Stomach smooth muscle (tissue), 2 donors: ENCODE results near the gene SART1.
A peak's percentile ranks its signal among the peaks of the same experiment; 100 is the strongest.
"Not testable (repeated sequence)": the region's sequence is repeated elsewhere in the genome, so short reads cannot be mapped to it uniquely, and the experiment has no call there.

Source experiments
- H3K27ac ChIP-seq: one replicate; pipeline ENCODE4 v1.7.0; 2013; ENCODE audit warnings: mild to moderate bottlenecking, low read length, inconsistent platforms
- H3K27me3 ChIP-seq, 2 donors: one replicate each; pipeline ENCODE4 v1.7.0; 2013; ENCODE audit warnings: low read length in 2 of 2; ENCODE audit not compliant: insufficient read depth in 2 of 2, control insufficient read depth in 1 of 2
- H3K36me3 ChIP-seq, 2 donors: one replicate each; pipeline ENCODE4 v1.7.0; 2013; ENCODE audit warnings: low read length in 2 of 2; ENCODE audit not compliant: control insufficient read depth in 2 of 2, insufficient read depth in 2 of 2
- H3K4me1 ChIP-seq: one replicate; pipeline ENCODE4 v1.7.0; 2013; ENCODE audit warnings: low read length; ENCODE audit not compliant: control insufficient read depth, insufficient read depth
- H3K4me3 ChIP-seq, 2 donors: one replicate each; pipeline ENCODE4 v1.7.0; 2013; ENCODE audit warnings: low read length in 2 of 2
- H3K9ac ChIP-seq, 2 donors: one replicate each; pipeline ENCODE4 v1.7.0; 2013; ENCODE audit warnings: low read length in 2 of 2, mild to moderate bottlenecking in 1 of 2
- H3K9me3 ChIP-seq, 2 donors: one replicate each; pipeline ENCODE4 v1.7.0; 2013; ENCODE audit warnings: low read length in 2 of 2; ENCODE audit not compliant: control insufficient read depth in 2 of 2
- donor health status: healthy.
- donor health status: Pancreatic carcinoma.

The SART1 gene

GRCh38 chr11:65950711-65951110 is 10.8 kb upstream of the SART1 start:
- H3K36me3 ChIP-seq, H3K4me1 ChIP-seq, H3K9ac ChIP-seq, H3K27ac ChIP-seq, H3K9me3 ChIP-seq, H3K4me3 ChIP-seq: not testable (repeated sequence)
- H3K27me3 ChIP-seq: peaks cover 8 to 11% of the 10 kb centered on the region in 2 donors

DNA sequence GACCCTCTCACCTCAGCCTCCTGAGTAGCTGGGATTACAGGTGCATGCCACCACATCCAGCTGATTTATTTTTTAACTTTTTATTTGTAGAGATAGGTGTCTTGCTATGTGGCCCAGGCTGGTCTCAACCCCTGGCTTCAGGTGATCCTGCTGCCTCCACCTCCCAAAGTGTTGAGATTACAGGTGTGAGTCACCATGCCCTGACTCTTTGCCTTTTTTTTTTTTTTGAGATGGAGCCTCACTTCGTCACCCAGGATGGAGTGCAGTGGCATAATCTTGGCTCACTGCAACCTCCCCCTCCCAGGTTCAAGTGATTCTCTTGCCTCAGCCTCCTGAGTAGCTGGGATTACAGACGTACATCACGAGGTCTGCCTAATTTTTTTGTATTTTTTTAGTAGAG is 9.9 kb upstream of the SART1 start:
- H3K4me1 ChIP-seq, H3K27me3 ChIP-seq, H3K36me3 ChIP-seq, H3K9me3 ChIP-seq, H3K4me3 ChIP-seq, H3K9ac ChIP-seq, H3K27ac ChIP-seq: not testable (repeated sequence)

DNA sequence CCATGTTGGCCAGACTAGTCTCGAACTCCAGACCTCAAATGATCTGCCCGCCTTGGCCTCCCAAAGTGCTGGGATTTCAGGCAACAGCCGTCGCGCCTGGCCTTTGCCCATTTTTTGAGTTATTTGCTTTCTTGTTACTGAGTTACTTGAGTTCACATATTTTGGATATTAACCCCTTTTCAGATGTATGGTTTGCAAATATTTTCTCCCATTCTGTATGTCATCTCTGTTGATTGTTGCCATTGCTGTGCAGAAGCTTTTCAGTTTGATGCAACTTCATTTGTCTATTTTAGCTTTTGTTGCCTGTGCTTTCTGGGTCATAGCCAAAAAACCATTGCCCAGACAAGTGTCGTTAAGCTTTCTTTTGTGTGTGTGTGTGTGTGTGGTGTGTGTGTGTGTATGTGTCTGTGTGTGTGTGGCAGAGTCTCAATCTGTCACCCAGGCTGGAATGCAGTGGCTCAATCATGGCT is 9.4 kb upstream of the SART1 start:
- Histone ChIP-seq H3K36me3 (no peaks in the 10 kb centered on the region), H3K27ac (no peak overlapping the region), H3K9ac (no peak overlapping the region), H3K9me3 (no peaks in the 10 kb centered on the region), H3K27me3 (peaks cover 5 to 10% of the 10 kb centered on the region in 2 donors), H3K4me3 (no peak overlapping the region), H3K4me1 (no peaks in the 10 kb centered on the region)

DNA sequence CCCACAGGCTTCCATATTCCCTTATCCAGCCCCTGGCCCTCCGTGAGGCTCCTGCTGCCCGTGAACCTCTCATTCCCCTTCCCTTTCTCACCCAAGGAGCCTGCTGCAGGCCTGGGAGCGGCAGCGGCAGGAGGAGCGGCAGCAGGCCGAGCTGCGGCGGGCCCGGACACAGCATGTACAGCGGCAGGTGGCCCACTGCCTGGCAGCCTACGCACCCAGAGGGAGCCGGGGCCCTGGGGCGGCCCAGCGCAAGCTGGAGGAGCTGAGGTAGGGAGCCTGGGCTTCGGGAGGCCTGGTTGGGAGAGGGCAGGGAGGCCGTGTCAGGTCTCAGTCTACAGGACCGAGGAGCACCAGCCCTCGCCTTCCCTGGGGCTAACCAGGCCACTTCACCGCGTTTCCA is 8.1 kb upstream of the SART1 start:
- no peak overlapping the region for H3K4me3 ChIP-seq
- H3K9me3 ChIP-seq: no peaks in the 10 kb centered on the region
- peaks cover 2 to 10% of the 10 kb centered on the region in 2 donors for H3K27me3 ChIP-seq
- no peak overlapping the region for H3K27ac ChIP-seq
- H3K36me3 ChIP-seq: no peaks in the 10 kb centered on the region
- no peak overlapping the region for H3K9ac ChIP-seq
- no peaks in the 10 kb centered on the region for H3K4me1 ChIP-seq

GRCh38 chr11:65954771-65955170 is 6.8 kb upstream of the SART1 start:
- Histone ChIP-seq H3K27me3 (peaks cover 2 to 10% of the 10 kb centered on the region in 2 donors), H3K9me3 (no peaks in the 10 kb centered on the region)

GRCh38 chr11:65958291-65958690 is 3.2 kb upstream of the SART1 start:
- H3K4me3 ChIP-seq: no peak overlapping the region
- no peaks in the 10 kb centered on the region for H3K36me3 ChIP-seq
- no peaks in the 10 kb centered on the region for H3K9me3 ChIP-seq
- no peak overlapping the region for H3K27ac ChIP-seq
- peaks cover 20% of the 10 kb centered on the region for H3K4me1 ChIP-seq
- H3K27me3 ChIP-seq: peaks cover 2 to 8% of the 10 kb centered on the region in 2 donors
- H3K9ac ChIP-seq: no peak overlapping the region

More at GRCh38 chr11:65954771-65955170, 6.8 kb upstream of the SART1 start:
- Histone ChIP-seq H3K4me3 (no peak overlapping the region), H3K9ac (no peak overlapping the region), H3K27ac (no peak overlapping the region), H3K4me1 (no peaks in the 10 kb centered on the region), H3K36me3 (no peaks in the 10 kb centered on the region)

DNA sequence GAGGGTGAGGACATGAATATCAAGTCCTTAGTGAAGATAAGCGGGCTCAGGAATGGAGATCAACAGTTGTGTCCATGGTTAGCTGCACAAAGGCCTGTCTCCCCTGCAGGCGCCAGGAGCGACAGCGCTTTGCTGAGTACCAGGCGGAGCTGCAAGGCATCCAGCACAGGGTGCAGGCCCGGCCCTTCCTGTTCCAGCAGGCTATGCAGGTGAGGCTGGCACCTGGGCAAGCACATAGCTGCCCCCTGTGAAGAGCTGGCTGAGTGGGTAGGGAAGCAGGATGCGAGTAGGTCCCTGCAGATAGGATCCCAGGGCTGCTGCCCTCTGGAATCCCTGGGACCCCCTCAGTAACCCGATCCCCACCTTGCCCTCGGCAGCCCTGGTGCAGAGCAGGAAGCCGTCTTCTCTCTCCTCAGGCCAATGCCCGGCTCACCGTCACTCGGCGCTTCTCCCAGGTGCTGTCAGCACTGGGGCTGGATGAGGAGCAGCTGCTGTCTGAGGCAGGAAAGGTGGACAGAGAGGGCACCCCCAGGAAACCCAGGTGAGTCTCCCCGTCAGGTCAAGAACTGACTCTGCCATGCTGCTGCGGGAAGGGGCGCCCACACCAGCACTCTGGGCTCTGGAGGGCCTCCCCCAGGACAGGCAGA is 2.6 kb upstream of the SART1 start:
- peaks cover 0 to 3% of the 10 kb centered on the region in 2 donors for H3K36me3 ChIP-seq
- peaks cover 2 to 8% of the 10 kb centered on the region in 2 donors for H3K27me3 ChIP-seq
- no peak overlapping the region for H3K9ac ChIP-seq
- peaks cover 25% of the 10 kb centered on the region for H3K4me1 ChIP-seq
- H3K27ac ChIP-seq: no peak overlapping the region
- H3K9me3 ChIP-seq: no peaks in the 10 kb centered on the region
- no peak overlapping the region for H3K4me3 ChIP-seq

DNA sequence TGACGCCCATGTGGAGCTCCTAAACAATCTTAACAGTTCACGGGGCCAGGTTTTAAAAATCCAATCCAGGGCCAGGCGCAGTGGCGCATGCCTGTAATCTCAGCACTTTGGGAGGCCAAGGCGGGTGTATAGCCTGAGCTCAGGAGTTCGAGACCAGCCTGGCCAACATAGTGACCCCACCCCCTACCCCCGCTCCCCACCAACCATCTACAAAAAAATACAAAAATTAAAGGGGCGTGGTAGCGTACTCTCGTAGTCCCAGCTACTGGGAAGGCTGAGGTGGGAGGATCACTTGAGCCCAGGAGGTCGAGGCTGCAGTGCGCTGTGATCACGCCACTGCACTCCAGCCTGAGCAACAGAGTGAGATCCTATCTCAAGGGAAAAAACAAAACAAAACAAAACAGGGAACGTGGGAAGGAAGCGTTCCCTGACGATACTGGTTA is 689 bp upstream of the SART1 start:
- H3K4me1 ChIP-seq: peaks cover 30% of the 10 kb centered on the region
- peaks cover 0 to 2% of the 10 kb centered on the region in 2 donors for H3K27me3 ChIP-seq
- H3K36me3 ChIP-seq: peaks cover 10 to 22% of the 10 kb centered on the region in 2 donors
- no peaks in the 10 kb centered on the region for H3K9me3 ChIP-seq
- peak overlapping the region; percentile 96 for H3K27ac ChIP-seq
- H3K4me3 ChIP-seq: peak overlapping the region; percentile 80 to 91
- H3K9ac ChIP-seq: peak overlapping the region; percentile 85 to 98

DNA sequence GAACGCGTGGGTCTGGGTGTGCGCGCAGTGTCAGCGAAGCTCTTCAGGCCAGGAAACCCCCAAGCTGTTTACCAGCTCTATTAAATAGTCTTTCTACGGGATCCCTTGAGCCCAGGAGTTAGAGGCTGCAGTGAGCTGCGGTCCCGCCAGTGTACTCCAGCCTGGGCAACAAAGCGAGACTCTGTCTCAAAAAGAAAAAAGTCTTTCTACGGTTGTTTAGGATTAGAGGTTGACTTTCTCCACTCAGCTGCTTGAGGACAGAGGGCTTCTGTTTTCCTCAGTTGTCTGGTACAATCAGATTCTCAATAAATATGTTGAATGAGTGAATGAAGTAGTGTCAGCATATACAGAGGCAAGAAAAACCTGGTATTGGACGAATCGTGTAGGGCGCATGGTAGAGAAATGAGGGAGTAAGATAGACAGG is 619 bp downstream of the SART1 start:
- Histone ChIP-seq H3K9me3 (no peaks in the 10 kb centered on the region), H3K36me3 (peaks cover 23 to 35% of the 10 kb centered on the region in 2 donors), H3K27ac (no peak overlapping the region), H3K27me3 (no peaks in the 10 kb centered on the region), H3K4me3 (peak overlapping the region; percentile 80 to 91), H3K4me1 (peaks cover 30% of the 10 kb centered on the region), H3K9ac (peak overlapping the region; percentile 80 to 85)

DNA sequence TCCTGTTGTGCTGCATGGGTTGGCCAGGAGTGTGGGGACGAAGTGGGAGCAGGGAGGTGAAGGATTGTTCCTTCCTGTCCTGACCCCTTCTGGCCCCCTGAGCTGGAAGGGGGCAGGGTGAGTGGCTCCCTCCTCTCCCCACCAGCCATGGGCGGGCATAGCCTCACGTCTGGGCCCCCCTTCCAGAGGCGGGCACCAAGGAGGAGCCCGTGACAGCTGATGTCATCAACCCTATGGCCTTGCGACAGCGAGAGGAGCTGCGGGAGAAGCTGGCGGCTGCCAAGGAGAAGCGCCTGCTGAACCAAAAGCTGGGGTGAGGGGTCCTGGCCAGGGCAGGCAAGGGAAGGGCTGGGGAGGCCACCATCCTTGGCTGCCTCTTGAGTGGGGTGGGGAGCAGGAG is 3.4 kb downstream of the SART1 start:
- Histone ChIP-seq H3K27ac (no peak overlapping the region), H3K4me3 (no peak overlapping the region), H3K4me1 (peaks cover 30% of the 10 kb centered on the region), H3K36me3 (peaks cover 40 to 55% of the 10 kb centered on the region in 2 donors), H3K9me3 (no peaks in the 10 kb centered on the region), H3K9ac (no peak overlapping the region), H3K27me3 (no peaks in the 10 kb centered on the region)

DNA sequence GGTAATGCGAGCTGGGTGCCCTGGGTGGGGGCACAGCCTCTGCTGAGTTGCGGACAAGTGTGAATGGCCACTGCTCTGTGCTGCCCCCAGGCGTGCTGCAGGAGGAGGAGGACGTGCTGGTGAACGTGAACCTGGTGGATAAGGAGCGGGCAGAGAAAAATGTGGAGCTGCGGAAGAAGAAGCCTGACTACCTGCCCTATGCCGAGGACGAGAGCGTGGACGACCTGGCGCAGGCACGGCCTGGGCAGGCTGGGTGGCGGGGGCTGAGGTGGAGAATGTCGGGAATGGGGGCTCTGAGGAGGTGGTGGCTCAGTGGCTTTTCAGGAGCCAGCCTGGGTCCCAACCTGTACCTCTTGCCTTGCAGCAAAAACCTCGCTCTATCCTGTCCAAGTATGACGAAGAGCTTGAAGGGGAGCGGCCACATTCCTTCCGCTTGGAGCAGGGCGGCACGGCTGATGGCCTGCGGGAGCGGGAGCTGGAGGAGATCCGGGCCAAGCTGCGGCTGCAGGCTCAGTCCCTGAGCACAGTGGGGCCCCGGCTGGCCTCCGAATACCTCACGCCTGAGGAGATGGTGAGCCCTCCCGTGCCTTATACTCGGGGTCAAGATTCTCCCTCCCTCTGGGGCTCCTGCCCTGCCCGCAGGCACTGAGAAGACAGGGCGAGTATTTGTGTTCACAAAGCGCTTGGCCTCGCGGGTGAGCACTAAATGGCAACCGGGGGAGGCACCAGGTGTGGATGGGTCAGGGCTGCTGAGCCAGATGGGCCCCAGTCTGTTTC is 4.6 kb downstream of the SART1 start:
- H3K9ac ChIP-seq: no peak overlapping the region
- H3K27me3 ChIP-seq: no peaks in the 10 kb centered on the region
- peaks cover 46 to 61% of the 10 kb centered on the region in 2 donors for H3K36me3 ChIP-seq
- peaks cover 23% of the 10 kb centered on the region for H3K4me1 ChIP-seq
- H3K27ac ChIP-seq: no peak overlapping the region
- H3K9me3 ChIP-seq: no peaks in the 10 kb centered on the region
- H3K4me3 ChIP-seq: no peak overlapping the region
